ENCODE measurements around the gene ASRGL1.
"Not testable (repeated sequence)": the region's sequence is repeated elsewhere in the genome, so short reads cannot be mapped to it uniquely, and the experiment has no call there.

DNA sequence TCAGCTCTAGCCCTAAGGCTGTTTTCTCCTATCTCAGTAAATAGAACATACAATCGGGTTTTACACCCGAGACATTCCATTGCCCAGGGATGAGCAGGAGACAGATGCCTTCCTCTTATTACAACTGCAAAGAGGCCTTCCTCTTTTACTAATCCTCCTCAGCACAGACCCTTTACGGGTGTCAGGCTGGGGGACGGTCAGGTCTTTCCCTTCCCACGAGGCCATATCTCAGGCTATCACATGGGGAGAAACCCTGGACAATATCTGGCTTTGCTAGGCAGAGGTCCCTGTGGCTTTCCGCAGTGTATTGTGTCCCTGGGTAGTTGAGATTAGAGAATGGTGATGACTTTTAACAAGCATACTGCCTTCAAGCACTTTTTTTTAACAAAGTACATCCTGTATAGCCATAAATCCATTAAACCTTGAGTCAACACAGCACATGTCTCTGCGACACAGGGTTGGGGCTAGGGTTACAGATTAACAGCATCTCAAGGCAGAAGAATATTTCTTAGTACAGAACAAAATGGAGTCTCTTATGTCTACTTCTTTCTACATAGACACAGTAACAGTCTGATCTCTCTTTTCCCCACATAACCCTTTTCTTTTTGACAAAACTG, 31.7 kb downstream of the ASRGL1 start:
- TF ChIP-seq, protein P1, sequence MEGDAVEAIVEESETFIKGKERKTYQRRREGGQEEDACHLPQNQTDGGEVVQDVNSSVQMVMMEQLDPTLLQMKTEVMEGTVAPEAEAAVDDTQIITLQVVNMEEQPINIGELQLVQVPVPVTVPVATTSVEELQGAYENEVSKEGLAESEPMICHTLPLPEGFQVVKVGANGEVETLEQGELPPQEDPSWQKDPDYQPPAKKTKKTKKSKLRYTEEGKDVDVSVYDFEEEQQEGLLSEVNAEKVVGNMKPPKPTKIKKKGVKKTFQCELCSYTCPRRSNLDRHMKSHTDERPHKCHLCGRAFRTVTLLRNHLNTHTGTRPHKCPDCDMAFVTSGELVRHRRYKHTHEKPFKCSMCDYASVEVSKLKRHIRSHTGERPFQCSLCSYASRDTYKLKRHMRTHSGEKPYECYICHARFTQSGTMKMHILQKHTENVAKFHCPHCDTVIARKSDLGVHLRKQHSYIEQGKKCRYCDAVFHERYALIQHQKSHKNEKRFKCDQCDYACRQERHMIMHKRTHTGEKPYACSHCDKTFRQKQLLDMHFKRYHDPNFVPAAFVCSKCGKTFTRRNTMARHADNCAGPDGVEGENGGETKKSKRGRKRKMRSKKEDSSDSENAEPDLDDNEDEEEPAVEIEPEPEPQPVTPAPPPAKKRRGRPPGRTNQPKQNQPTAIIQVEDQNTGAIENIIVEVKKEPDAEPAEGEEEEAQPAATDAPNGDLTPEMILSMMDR (IDR thresholded peaks at IDR 0.05), result not testable (repeated sequence)
- TF ChIP-seq MYBL2 (CRISPR knock-in tag; IDR thresholded peaks at IDR 0.05); MXD4 (CRISPR knock-in tag; IDR thresholded peaks at IDR 0.05; ENCODE audit: borderline replicate concordance); JUN (CRISPR knock-in tag; IDR thresholded peaks at IDR 0.05); ATF1 (CRISPR knock-in tag; IDR thresholded peaks at IDR 0.05); CREB1 (CRISPR knock-in tag; IDR thresholded peaks at IDR 0.05); CBFB (CRISPR knock-in tag; IDR thresholded peaks at IDR 0.05; ENCODE audit: low read depth); NR3C1 (CRISPR knock-in tag; conservative IDR thresholded peaks at IDR 0.05; ENCODE audit: low read depth): not testable (repeated sequence)
- TF ChIP-seq, protein P2, sequence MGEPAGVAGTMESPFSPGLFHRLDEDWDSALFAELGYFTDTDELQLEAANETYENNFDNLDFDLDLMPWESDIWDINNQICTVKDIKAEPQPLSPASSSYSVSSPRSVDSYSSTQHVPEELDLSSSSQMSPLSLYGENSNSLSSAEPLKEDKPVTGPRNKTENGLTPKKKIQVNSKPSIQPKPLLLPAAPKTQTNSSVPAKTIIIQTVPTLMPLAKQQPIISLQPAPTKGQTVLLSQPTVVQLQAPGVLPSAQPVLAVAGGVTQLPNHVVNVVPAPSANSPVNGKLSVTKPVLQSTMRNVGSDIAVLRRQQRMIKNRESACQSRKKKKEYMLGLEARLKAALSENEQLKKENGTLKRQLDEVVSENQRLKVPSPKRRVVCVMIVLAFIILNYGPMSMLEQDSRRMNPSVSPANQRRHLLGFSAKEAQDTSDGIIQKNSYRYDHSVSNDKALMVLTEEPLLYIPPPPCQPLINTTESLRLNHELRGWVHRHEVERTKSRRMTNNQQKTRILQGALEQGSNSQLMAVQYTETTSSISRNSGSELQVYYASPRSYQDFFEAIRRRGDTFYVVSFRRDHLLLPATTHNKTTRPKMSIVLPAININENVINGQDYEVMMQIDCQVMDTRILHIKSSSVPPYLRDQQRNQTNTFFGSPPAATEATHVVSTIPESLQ (CRISPR knock-in tag; IDR thresholded peaks at IDR 0.05), result not testable (repeated sequence)
- TF ChIP-seq, protein P3, sequence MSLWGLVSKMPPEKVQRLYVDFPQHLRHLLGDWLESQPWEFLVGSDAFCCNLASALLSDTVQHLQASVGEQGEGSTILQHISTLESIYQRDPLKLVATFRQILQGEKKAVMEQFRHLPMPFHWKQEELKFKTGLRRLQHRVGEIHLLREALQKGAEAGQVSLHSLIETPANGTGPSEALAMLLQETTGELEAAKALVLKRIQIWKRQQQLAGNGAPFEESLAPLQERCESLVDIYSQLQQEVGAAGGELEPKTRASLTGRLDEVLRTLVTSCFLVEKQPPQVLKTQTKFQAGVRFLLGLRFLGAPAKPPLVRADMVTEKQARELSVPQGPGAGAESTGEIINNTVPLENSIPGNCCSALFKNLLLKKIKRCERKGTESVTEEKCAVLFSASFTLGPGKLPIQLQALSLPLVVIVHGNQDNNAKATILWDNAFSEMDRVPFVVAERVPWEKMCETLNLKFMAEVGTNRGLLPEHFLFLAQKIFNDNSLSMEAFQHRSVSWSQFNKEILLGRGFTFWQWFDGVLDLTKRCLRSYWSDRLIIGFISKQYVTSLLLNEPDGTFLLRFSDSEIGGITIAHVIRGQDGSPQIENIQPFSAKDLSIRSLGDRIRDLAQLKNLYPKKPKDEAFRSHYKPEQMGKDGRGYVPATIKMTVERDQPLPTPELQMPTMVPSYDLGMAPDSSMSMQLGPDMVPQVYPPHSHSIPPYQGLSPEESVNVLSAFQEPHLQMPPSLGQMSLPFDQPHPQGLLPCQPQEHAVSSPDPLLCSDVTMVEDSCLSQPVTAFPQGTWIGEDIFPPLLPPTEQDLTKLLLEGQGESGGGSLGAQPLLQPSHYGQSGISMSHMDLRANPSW (CRISPR knock-in tag; conservative IDR thresholded peaks at IDR 0.05; ENCODE audit: low read depth), result not testable (repeated sequence)
- TF ChIP-seq, protein P4, sequence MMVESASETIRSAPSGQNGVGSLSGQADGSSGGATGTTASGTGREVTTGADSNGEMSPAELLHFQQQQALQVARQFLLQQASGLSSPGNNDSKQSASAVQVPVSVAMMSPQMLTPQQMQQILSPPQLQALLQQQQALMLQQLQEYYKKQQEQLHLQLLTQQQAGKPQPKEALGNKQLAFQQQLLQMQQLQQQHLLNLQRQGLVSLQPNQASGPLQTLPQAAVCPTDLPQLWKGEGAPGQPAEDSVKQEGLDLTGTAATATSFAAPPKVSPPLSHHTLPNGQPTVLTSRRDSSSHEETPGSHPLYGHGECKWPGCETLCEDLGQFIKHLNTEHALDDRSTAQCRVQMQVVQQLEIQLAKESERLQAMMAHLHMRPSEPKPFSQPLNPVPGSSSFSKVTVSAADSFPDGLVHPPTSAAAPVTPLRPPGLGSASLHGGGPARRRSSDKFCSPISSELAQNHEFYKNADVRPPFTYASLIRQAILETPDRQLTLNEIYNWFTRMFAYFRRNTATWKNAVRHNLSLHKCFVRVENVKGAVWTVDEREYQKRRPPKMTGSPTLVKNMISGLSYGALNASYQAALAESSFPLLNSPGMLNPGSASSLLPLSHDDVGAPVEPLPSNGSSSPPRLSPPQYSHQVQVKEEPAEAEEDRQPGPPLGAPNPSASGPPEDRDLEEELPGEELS (CRISPR knock-in tag; IDR thresholded peaks at IDR 0.05), result not testable (repeated sequence)
- TF ChIP-seq, protein P5, sequence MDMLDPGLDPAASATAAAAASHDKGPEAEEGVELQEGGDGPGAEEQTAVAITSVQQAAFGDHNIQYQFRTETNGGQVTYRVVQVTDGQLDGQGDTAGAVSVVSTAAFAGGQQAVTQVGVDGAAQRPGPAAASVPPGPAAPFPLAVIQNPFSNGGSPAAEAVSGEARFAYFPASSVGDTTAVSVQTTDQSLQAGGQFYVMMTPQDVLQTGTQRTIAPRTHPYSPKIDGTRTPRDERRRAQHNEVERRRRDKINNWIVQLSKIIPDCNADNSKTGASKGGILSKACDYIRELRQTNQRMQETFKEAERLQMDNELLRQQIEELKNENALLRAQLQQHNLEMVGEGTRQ (CRISPR knock-in tag; IDR thresholded peaks at IDR 0.05), result not testable (repeated sequence)

Data from WTC11 (cell line).